HepG2 (cell line): Measurements from ENCODE around the gene NFIL3. TPM values are rescaled to one million over a fixed set of nuclear protein-coding genes. Genes with fewer than 3 reads are reported as not detected.

ENCODE experiments used
- ARID2 ChIP-seq: sonication (generic); formaldehyde crosslinking; IDR thresholded peaks from 2 replicates; pipeline ENCODE4 v1.8.1; 2022; ENCODE audit warnings: mild to moderate bottlenecking, missing genetic modification reagents, borderline replicate concordance
- ATM ChIP-seq: fragments of 450-650 bp; IDR thresholded peaks from 2 replicates; pipeline ENCODE4 v1.7.1; 2017; ENCODE audit warnings: mild to moderate bottlenecking, borderline replicate concordance
- CBFB ChIP-seq: sonication (generic); formaldehyde crosslinking; IDR thresholded peaks from 2 replicates; pipeline ENCODE4 v1.4.0; 2020; ENCODE audit warnings: missing genetic modification reagents
- GATAD1 ChIP-seq: IDR thresholded peaks from 2 replicates; pipeline ENCODE4 v1.6.1; 2016; ENCODE audit warnings: missing genetic modification reagents, missing compliant biosample characterization
- GTF2F1 ChIP-seq: fragments of 150-350 bp; IDR thresholded peaks from 2 replicates; pipeline ENCODE4 v1.6.1; 2014; ENCODE audit warnings: low read length
- HDAC1 ChIP-seq: sonication (generic); formaldehyde crosslinking; IDR thresholded peaks from 2 replicates; pipeline ENCODE4 v1.5.1; 2020; ENCODE audit warnings: mild to moderate bottlenecking, missing genetic modification reagents
- HNF4A ChIP-seq: sonication (generic); formaldehyde crosslinking; IDR thresholded peaks from 2 replicates; pipeline ENCODE4 v1.4.0; 2020; ENCODE audit warnings: missing genetic modification reagents
- IKZF1 ChIP-seq: fragments of 450-650 bp; IDR thresholded peaks from 2 replicates; pipeline ENCODE4 v1.7.1; 2016
- JUN ChIP-seq: sonication (generic); formaldehyde crosslinking; IDR thresholded peaks from 2 replicates; pipeline ENCODE4 v1.4.0; 2020; ENCODE audit warnings: mild to moderate bottlenecking, missing genetic modification reagents
- KAT8 ChIP-seq: IDR thresholded peaks from 2 replicates; pipeline ENCODE4 v1.6.1; 2016; ENCODE audit warnings: missing genetic modification reagents, missing compliant biosample characterization
- KDM2A ChIP-seq: sonication (generic); formaldehyde crosslinking; IDR thresholded peaks from 2 replicates; pipeline ENCODE4 v1.4.0; 2020; ENCODE audit warnings: low read depth, missing genetic modification reagents, borderline replicate concordance
- MAZ ChIP-seq, 2 experiments: sonication (generic) in 1 of 2; formaldehyde crosslinking in 1 of 2; IDR thresholded peaks; 2 replicates each; pipeline versions ENCODE4 v1.5.0 to v1.6.1; 2012 to 2020; ENCODE audit warnings: low read depth in 2 of 2, mild to moderate bottlenecking in 2 of 2, borderline replicate concordance in 1 of 2, improper control_type of control experiment in 1 of 2, low read length in 1 of 2, missing genetic modification reagents in 1 of 2, moderate library complexity in 1 of 2
- NCOA1 ChIP-seq: sonication (generic); formaldehyde crosslinking; IDR thresholded peaks from 2 replicates; pipeline ENCODE4 v1.9.0; 2021; ENCODE audit warnings: missing genetic modification reagents
- NPAS2 ChIP-seq: sonication (generic); formaldehyde crosslinking; IDR thresholded peaks from 2 replicates; pipeline ENCODE4 v1.8.0; 2022; ENCODE audit warnings: mild to moderate bottlenecking, missing genetic modification reagents, borderline replicate concordance
- PLRG1 ChIP-seq: fragments of 450-650 bp; conservative IDR thresholded peaks from 2 replicates; pipeline ENCODE4 v1.6.1; 2016
- PRPF4 ChIP-seq: fragments of 200-400 bp; formaldehyde crosslinking; IDR thresholded peaks from 2 replicates; pipeline ENCODE4 v1.6.1; 2016; ENCODE audit warnings: low read length, low read depth; ENCODE audit not compliant: poor library complexity, severe bottlenecking
- SALL2 ChIP-seq: sonication (generic); formaldehyde crosslinking; IDR thresholded peaks from 2 replicates; pipeline ENCODE4 v1.8.1; 2023; ENCODE audit warnings: mild to moderate bottlenecking, missing genetic modification reagents, inconsistent platforms
- SMARCE1 ChIP-seq: fragments of 450-650 bp; IDR thresholded peaks from 2 replicates; pipeline ENCODE4 v1.6.1; 2017; ENCODE audit warnings: borderline replicate concordance
- TOPORS ChIP-seq: sonication (generic); formaldehyde crosslinking; IDR thresholded peaks from 2 replicates; pipeline ENCODE4 v1.8.0; 2023; ENCODE audit warnings: mild to moderate bottlenecking, missing genetic modification reagents
- U2AF2 ChIP-seq: fragments of 200-400 bp; formaldehyde crosslinking; IDR thresholded peaks from 2 replicates; pipeline ENCODE4 v1.6.1; 2017; ENCODE audit warnings: low read depth, mild to moderate bottlenecking, low read length
- ZFP36L1 ChIP-seq: sonication (generic); formaldehyde crosslinking; IDR thresholded peaks from 2 replicates; pipeline ENCODE4 v1.8.0; 2022; ENCODE audit warnings: mild to moderate bottlenecking, missing genetic modification reagents, moderate library complexity
- ZFP36L2 ChIP-seq: sonication (generic); formaldehyde crosslinking; IDR thresholded peaks from 2 replicates; pipeline ENCODE4 v1.4.0; 2020; ENCODE audit warnings: missing genetic modification reagents
- ZNF20 ChIP-seq: sonication (generic); formaldehyde crosslinking; IDR thresholded peaks from 2 replicates; pipeline ENCODE4 v1.4.0; 2020; ENCODE audit warnings: mild to moderate bottlenecking, moderate library complexity, missing genetic modification reagents
- ZNF24 ChIP-seq: fragments of 450-650 bp; IDR thresholded peaks from 2 replicates; pipeline ENCODE4 v1.6.1; 2017; ENCODE audit warnings: antibody characterized with exemption, mild to moderate bottlenecking
- ZNF256 ChIP-seq: sonication (generic); formaldehyde crosslinking; conservative IDR thresholded peaks from 2 replicates; pipeline ENCODE4 v1.4.0; 2020; ENCODE audit warnings: missing genetic modification reagents
- ZNF260 ChIP-seq: sonication (generic); formaldehyde crosslinking; IDR thresholded peaks from 2 replicates; pipeline ENCODE4 v1.4.0; 2020; ENCODE audit warnings: missing genetic modification reagents, low read depth, mild to moderate bottlenecking, borderline replicate concordance
- ZNF468 ChIP-seq: sonication (generic); formaldehyde crosslinking; IDR thresholded peaks from 2 replicates; pipeline ENCODE4 v1.8.0; 2022; ENCODE audit warnings: mild to moderate bottlenecking, moderate library complexity, missing genetic modification reagents
- ZNF570 ChIP-seq: sonication (generic); formaldehyde crosslinking; IDR thresholded peaks from 2 replicates; pipeline ENCODE4 v1.4.0; 2020; ENCODE audit warnings: mild to moderate bottlenecking, missing genetic modification reagents, borderline replicate concordance
- ZNF83 ChIP-seq: sonication (generic); formaldehyde crosslinking; IDR thresholded peaks from 2 replicates; pipeline ENCODE4 v1.4.0; 2020; ENCODE audit warnings: missing genetic modification reagents, mild to moderate bottlenecking, borderline replicate concordance
- ZSCAN20 ChIP-seq: sonication (generic); formaldehyde crosslinking; IDR thresholded peaks from 2 replicates; pipeline ENCODE4 v1.4.0; 2020; ENCODE audit warnings: missing genetic modification reagents, mild to moderate bottlenecking, borderline replicate concordance
- ZSCAN9 ChIP-seq: IDR thresholded peaks from 2 replicates; pipeline ENCODE4 v1.6.1; 2016; ENCODE audit warnings: borderline replicate concordance
- polyA plus RNA-seq, 8 experiments: library from polyadenylated mRNA; depleted of rRNA in 3 of 8; stranded (reverse) in 7 of 8; unstranded in 1 of 8; fragments of >200 nt; fragmentation: Illumina TruSeq in 4 of 8; extraction: Trizol in 4 of 8; gene quantifications; 2 replicates each; pipeline versions ENCODE4 v1.2.1 to v1.2.3, GENCODE V29; 2011 to 2016; ENCODE audit warnings: low read depth in 4 of 8, missing spikeins in 1 of 8, mixed read lengths in 1 of 8; ENCODE audit not compliant: insufficient read depth in 1 of 8
- total RNA-seq, 5 experiments: library from RNA; depleted of rRNA; stranded (reverse); fragments of >200 nt; fragmentation: Illumina TruSeq; extraction: Trizol; gene quantifications; 2 replicates each; pipeline ENCODE4 v1.2.3, GENCODE V29; 2016; ENCODE audit warnings: low read depth in 1 of 5
- TF ChIP-seq, protein P1 (sequence below): sonication (generic); formaldehyde crosslinking; IDR thresholded peaks from 2 replicates; pipeline ENCODE4 v1.4.0; 2020; ENCODE audit warnings: mild to moderate bottlenecking, low read depth, missing genetic modification reagents
- TF ChIP-seq, protein P2 (sequence below): sonication (generic); formaldehyde crosslinking; IDR thresholded peaks from 2 replicates; pipeline ENCODE4 v1.4.0; 2020; ENCODE audit warnings: missing genetic modification reagents

Gene NFIL3
- total and polyA plus RNA-seq, 2 of the 13 experiments (the other 11 are each of a cell fraction or from before 2014, with no cell fraction given) = 46.6 to 54.2 TPM

DNA sequence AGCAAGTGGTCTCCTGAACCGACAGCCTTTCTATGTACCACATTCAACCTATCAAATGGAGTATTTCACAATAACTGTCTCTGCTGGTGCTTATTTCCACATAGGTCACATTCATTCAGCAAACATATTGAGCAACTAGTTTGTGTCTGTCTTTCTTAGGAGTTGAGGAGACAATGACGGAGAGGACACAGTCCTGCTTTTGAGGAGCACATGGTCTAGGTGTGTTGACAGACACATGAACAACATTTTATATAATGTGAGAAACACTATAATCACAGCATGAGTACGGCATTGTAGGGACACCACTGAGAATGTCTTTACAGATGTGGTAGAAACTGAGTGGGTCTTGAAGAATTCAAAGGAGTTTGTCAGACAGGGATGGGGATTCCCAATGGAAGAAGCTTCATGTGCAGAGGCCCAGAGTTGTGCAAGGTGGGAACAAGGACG is 28.5 kb downstream of the NFIL3 start (continued):
- TF ChIP-seq ZNF24 (0 out of 2 replicates have a peak, but pooled peaks have one; percentile 24), ZNF256 (CRISPR knock-in tag) (no peak), ARID2 (CRISPR knock-in tag) (no peak), ZSCAN20 (CRISPR knock-in tag) (no peak), TOPORS (no peak), NCOA1 (no peak), KAT8 (CRISPR knock-in tag) (peak; percentile 63; the same call in 1 of the 2 replicates), GATAD1 (CRISPR knock-in tag) (peak; percentile 66), KDM2A (no peak), SMARCE1 (no peak), ATM (no peak), PLRG1 (no peak), ZNF570 (no peak), ZNF83 (CRISPR knock-in tag) (no peak), ZNF468 (CRISPR knock-in tag) (no peak), ZSCAN9 (CRISPR knock-in tag) (peak; percentile 90), HNF4A (peak; percentile 96), GTF2F1 (no peak), ZFP36L1 (no peak), PRPF4 (no peak), NPAS2 (CRISPR knock-in tag) (no peak), ZFP36L2 (CRISPR knock-in tag) (no peak), ZNF260 (CRISPR knock-in tag) (no peak), IKZF1 (no peak), U2AF2 (no peak), ZNF20 (CRISPR knock-in tag) (no peak), MAZ (IDR thresholded peaks at IDR 0.05; ENCODE audit: borderline replicate concordance, low read depth, low read length) (no peak), MAZ (CRISPR knock-in tag; IDR thresholded peaks at IDR 0.05; ENCODE audit: low read depth) (peak; percentile 48; the same call in 1 of the 2 replicates), CBFB (0 out of 2 replicates have a peak, but pooled peaks have one; percentile 24), SALL2 (CRISPR knock-in tag) (no peak; the same call in 1 of the 2 replicates), HDAC1 (peak; percentile 83), JUN (CRISPR knock-in tag) (no peak; the same call in 1 of the 2 replicates)
- TF ChIP-seq, protein P1, sequence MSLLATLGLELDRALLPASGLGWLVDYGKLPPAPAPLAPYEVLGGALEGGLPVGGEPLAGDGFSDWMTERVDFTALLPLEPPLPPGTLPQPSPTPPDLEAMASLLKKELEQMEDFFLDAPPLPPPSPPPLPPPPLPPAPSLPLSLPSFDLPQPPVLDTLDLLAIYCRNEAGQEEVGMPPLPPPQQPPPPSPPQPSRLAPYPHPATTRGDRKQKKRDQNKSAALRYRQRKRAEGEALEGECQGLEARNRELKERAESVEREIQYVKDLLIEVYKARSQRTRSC (CRISPR knock-in tag) = no peak
- TF ChIP-seq, protein P2, sequence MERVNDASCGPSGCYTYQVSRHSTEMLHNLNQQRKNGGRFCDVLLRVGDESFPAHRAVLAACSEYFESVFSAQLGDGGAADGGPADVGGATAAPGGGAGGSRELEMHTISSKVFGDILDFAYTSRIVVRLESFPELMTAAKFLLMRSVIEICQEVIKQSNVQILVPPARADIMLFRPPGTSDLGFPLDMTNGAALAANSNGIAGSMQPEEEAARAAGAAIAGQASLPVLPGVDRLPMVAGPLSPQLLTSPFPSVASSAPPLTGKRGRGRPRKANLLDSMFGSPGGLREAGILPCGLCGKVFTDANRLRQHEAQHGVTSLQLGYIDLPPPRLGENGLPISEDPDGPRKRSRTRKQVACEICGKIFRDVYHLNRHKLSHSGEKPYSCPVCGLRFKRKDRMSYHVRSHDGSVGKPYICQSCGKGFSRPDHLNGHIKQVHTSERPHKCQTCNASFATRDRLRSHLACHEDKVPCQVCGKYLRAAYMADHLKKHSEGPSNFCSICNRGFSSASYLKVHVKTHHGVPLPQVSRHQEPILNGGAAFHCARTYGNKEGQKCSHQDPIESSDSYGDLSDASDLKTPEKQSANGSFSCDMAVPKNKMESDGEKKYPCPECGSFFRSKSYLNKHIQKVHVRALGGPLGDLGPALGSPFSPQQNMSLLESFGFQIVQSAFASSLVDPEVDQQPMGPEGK = peak; percentile 63
